HG03045 (cell line): Measurements from ENCODE around the gene BCL2A1.
"Not testable (repeated sequence)": the region's sequence is repeated elsewhere in the genome, so short reads cannot be mapped to it uniquely, and the experiment has no call there.

ENCODE experiments used
- ATAC-seq: cut with Tn5 transposase; IDR thresholded peaks from one replicate; pipeline ENCODE4 v1.9.1; 2021; ENCODE audit warnings: mild to moderate bottlenecking, moderate library complexity; ENCODE audit not compliant: unreplicated experiment

BCL2A1 gene

GRCh38 chr15:79970624-79971434 lies at the start of gene BCL2A1:
TSS of gene BCL2A1 (minus strand) at chr15:79971196. CDS start at chr15:79971119, 77 bp downstream.
- peak; percentile 62 for ATAC-seq

DNA sequence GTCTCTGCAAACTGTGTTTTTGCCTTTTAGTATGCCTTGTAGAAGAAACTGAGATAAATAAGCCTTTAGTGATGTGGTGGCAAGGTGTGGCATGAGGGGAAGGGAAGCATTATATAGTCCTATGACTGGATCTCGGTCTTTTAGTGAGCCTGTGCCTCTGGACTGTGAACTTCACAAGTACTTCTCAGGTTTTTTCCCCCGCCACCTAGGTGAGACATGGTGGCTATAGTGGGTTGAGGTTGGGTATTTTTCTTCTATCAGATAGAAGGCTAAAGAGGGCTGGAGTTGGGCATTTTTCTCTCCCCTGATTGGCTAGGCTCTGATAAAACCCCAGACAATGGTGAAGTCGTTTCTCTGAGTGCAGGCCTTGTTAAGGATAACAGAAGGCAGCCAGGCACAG lies 49.7 kb upstream of the BCL2A1 start:
- no peak for ATAC-seq

DNA sequence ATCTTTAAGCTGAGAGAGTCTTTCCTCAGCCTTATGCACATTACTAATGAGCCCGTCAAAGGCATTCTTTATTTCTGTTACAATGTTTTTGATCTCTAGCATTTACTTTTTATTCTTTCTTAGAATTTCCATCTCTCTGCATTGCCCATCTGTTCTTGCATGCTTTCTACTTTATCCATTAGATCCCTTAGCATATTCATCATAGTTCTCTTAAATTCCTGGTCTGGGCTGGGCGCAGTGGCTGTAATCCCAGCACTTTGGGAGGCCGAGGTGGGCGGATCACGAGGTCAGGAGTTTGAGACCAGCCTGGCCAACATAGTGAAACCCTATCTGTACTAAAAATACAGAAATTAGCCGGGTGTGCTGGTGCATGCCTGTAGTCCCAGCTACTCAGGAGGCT lies 49.2 kb upstream of the BCL2A1 start:
- not testable (repeated sequence) for ATAC-seq

- no peak for ATAC-seq
Measured at GRCh38 chr15:80019168-80019745, 48.3 kb upstream of the BCL2A1 start.

GRCh38 chr15:80017139-80017538 lies 46.1 kb upstream of the BCL2A1 start:
- ATAC-seq = not testable (repeated sequence)

- not testable (repeated sequence) for ATAC-seq
Measured at GRCh38 chr15:80016506-80016905, 45.5 kb upstream of the BCL2A1 start.

DNA sequence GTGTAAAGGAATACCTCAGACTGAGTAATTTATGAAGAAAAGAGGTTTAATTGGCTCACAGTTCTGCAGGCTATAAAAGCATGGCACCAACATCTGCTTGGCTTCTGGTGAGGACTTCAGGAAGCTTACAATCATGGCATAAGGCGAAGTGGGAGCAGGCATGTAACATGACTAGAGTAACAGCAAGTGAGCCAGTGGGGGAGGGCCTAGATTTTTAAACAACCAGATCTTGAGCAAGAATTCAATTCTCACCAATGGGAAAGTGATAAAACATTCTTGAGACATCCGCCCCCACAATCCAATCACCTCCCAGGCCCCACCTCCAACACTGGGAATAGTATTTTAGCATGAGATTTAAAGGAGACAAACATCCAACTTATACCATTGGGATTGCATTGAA lies 44.2 kb upstream of the BCL2A1 start:
- ATAC-seq = no peak

DNA sequence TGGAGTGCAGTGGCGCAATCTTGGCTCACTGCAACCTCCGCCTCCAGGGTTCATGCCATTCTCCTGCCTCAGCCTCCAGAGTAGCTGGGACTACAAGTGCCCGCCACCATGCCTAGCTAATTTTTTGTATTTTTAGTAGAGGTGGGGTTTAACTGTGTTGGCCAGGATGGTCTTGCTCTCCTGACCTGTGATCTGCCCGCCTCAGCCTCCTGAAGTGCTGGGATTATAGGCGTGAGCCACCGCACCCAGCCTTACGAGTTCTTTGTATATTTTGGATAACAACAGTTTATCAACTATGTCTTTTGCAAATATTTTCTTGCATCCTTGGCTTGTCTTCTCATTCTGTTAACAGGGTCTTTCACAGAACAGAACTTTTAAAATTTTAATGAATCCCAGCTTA lies 43.2 kb upstream of the BCL2A1 start:
- not testable (repeated sequence) for ATAC-seq

DNA sequence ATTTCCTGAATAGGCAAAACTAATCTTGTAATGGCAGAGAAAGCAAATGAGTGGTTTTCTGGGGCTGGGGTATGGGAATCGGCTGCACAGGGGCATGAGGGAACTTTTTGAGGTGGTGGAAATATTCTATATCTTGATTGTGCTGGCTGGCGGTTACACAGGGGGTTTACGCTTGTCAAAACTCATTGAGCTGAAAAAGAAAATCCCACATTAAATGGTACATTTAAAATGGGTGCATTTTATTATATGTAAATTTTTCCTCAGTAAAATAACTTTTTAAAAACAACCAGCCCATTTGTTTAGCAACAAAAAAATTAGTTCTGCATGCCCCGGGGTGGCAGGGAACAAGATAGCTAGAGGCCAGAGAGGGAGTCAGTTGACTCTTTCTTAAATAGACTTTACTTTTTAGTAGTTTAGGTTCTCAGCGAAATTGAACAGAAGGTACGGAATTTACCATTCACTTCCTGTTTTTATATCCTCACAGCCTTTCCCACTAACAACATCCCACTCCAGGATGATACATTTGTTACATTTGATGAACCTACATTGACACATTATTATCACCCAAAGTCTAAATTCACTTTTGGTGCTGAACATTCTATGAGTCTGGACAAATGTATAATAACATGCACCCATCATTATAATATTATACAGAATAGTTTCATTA lies 41.2 kb upstream of the BCL2A1 start:
- ATAC-seq = no peak

GRCh38 chr15:80011596-80011995 lies 40.6 kb upstream of the BCL2A1 start:
- ATAC-seq = no peak

DNA sequence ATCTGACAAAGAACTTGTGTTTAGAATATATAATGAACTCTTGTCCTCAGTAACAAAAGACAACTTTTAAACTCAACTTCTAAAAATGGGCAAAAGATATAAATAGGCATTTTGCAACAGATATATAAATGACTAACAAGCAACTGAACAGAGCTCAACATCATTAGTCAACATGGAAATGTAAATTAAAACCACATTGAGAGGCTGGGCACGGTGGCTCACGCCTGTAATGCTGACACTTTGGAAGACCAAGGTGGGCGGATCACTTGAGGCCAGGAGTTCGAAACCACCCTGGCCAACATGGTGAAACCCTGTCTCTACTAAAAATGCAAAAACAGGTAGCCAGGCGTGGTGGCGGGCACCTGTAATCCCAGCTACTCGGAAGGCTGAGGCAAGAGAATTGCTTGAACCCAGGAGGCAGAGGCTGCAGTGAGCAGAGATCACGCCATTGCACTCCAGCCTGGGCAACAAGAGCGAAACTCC lies 40.1 kb upstream of the BCL2A1 start:
- ATAC-seq = peak; percentile 51

- ATAC-seq = no peak
Measured at GRCh38 chr15:80010131-80010673, 39.2 kb upstream of the BCL2A1 start.

DNA sequence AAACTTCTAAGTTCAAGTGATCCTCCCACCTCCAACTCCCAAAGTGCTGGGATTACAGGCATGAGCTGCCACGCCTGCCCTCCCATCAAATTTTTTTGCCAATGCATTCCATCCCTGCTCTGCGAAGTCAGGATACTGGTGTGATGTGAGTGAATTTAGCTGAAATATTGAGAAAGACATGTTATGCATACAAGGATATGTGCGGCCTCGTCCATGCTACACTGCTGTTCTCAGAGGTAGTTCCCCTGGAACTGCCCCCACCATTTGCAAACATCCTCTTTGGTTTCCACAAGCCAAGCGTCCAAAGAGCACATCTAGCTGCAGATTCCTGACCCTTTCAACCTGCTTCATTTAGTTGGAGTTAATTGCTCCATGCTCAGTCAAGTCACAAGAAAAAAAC lies 36.5 kb upstream of the BCL2A1 start:
- no peak for ATAC-seq

GRCh38 chr15:80006946-80007345 lies 36.0 kb upstream of the BCL2A1 start:
- no peak for ATAC-seq

DNA sequence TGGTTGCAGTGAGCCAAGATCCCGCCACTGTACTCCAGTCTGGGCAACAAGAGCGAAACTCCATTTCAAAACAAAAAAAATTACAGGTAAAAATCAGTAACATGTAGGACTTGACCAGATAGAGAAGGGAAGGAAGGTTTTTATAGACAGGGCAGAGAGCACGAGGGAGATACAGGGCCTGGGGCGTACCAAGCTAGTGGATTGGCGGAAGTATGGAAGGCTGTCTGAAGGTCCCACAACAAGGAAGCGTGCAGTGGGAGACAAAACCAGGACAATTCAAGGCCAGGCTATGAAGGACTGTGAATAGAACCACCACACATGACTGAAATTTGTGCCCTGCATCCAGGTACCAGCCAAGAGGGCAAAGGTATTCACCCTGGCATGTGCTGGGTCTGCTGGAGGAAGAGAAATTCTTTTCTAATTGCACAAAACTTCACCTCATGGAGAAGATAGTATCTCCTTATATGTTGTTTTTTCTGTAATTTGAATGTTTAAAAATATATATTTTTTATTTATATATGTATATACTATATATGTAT lies 33.0 kb upstream of the BCL2A1 start:
- ATAC-seq = no peak

GRCh38 chr15:80003171-80003570 lies 32.2 kb upstream of the BCL2A1 start:
- ATAC-seq = no peak

GRCh38 chr15:80002267-80002666 lies 31.3 kb upstream of the BCL2A1 start:
- ATAC-seq = no peak

GRCh38 chr15:79994615-79995014 lies 23.6 kb upstream of the BCL2A1 start:
- ATAC-seq = no peak

DNA sequence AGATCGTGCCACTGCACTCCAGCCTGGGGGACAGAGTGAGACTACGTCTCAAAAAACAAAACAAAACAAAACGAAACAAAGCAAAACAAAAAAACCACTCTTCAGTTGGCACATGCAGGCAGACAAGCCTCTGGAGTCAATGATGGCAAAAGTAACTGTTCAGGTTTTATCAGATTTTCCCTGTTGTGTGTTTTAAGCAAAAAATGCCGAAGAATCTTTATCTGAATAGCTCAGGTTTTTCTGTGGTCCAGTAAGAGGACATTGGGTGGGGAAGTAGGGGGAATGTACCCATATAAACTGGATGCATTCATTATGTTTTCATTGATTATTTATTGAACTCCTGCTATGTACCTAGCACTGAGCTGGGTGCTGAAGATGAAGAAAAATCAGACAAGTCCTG lies 20.8 kb upstream of the BCL2A1 start:
- no peak for ATAC-seq

DNA sequence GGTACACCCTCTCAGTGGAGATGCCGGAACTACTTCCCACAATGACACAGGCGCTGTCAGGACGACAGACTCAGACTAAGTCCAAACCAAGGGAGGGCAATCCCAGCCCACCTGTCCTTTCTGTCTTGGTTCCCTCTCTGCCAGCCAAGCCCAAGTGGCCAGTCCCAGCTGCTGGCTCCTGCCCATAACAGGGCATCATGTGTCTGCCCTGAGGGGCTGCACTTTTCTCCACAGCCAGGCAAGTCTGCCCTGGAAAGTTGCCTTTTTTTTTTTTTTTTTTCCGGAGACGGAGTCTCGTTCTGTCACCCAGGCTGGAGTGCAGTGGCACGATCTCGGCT lies 20.0 kb upstream of the BCL2A1 start:
- ATAC-seq = no peak

GRCh38 chr15:79990280-79990996 lies 19.4 kb upstream of the BCL2A1 start:
- no peak for ATAC-seq
